Measurements from ENCODE around the gene ELN. TPM values are rescaled to one million over a fixed set of nuclear protein-coding genes. Genes with fewer than 3 reads are reported as not detected.

The ELN gene
- total and polyA plus RNA-seq, 2 of the 8 experiments (the other 6 are each of a cell fraction or from before 2014, with no cell fraction given): 5.1 to 5.6 TPM

GRCh38 chr7:74074770-74075169 lies 46.8 kb downstream of the ELN start (continued):
- TF ChIP-seq CBX8 (IDR thresholded peaks at IDR 0.05; ENCODE audit: borderline replicate concordance, low read depth, low read length): no peak
- no peak for TF ChIP-seq RAD21 (IDR thresholded peaks at IDR 0.05 in 1 of 2, conservative IDR thresholded peaks at IDR 0.05 in 1 of 2; ENCODE audit: low read depth in 2 of 2, low read length in 2 of 2)
- TF ChIP-seq SP4 (IDR thresholded peaks at IDR 0.05; ENCODE audit: low read length): no peak
- TF ChIP-seq CHD2 (IDR thresholded peaks at IDR 0.05; ENCODE audit: low read length): no peak
- TF ChIP-seq CREB1 (IDR thresholded peaks at IDR 0.05): no peak
- no peak for TF ChIP-seq POLR2AphosphoS5 (IDR thresholded peaks at IDR 0.05; ENCODE audit: low read depth, low read length)
- no peak for TF ChIP-seq RBBP5 (IDR thresholded peaks at IDR 0.05; ENCODE audit: borderline replicate concordance, low read depth, low read length)
- no peak for TF ChIP-seq FOSL1 (IDR thresholded peaks at IDR 0.05; ENCODE audit: insufficient read depth, low read depth, low read length)
- no peak for TF ChIP-seq GTF2F1 (IDR thresholded peaks at IDR 0.05; ENCODE audit: borderline replicate concordance, low read depth, low read length)
